Measurements from ENCODE around the gene SLC35E3. TPM values are rescaled to one million over a fixed set of nuclear protein-coding genes. Genes with fewer than 3 reads are reported as not detected.

The SLC35E3 gene
- total RNA-seq, 4 donors from 2014 or later: 1.7 to 4.9 (median 3.1) TPM

GRCh38 chr12:68780731-68781130, 34.8 kb downstream of the SLC35E3 start:
- 90% methylated on average over 6 of the region's 6 CpGs for WGBS
- DNase-seq (ENCODE audit: extremely low spot score): no peak
- no peaks in the 10 kb centered on the region for H3K27me3 ChIP-seq
- intact Hi-C loops (cut with DNase I): no loop called here
- no peak overlapping the region for H3K4me3 ChIP-seq
- H3K9me3 ChIP-seq: no peaks in the 10 kb centered on the region
- no peaks in the 10 kb centered on the region for H3K4me1 ChIP-seq
- H3K27ac ChIP-seq (replicated peaks in 1 of 4): no peak overlapping the region
- H3K36me3 ChIP-seq: no peaks in the 10 kb centered on the region
- no peak for TF ChIP-seq POLR2AphosphoS5 (IDR thresholded peaks at IDR 0.05)
- no peak for TF ChIP-seq EP300 (IDR thresholded peaks at IDR 0.05)
- TF ChIP-seq POLR2A (IDR thresholded peaks at IDR 0.05; ENCODE audit: low read depth): no peak

DNA sequence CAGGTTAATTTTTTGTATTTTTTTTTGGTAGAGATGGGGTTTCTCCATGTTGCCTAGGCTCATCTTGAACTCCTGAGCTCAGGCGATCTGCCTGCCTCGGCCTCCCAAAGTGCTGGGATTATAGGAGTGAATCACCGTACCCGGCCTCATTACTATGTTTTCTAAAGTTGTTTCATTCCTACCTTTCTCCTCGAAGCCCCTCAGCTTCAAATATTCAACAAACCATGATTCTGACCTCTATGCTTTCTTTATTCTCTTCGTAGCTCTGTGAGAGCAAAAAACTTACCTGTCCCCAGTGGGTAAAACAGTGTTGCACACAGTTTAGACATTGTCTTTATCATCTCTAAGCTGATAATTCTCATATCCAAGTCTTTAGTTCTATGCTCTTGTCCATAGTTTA, 35.8 kb downstream of the SLC35E3 start:
- H3K9me3 ChIP-seq: no peaks in the 10 kb centered on the region
- no peaks in the 10 kb centered on the region for H3K27me3 ChIP-seq
- WGBS: 95% methylated on average over 6 of the region's 6 CpGs
- no peak for DNase-seq (ENCODE audit: extremely low spot score)
- no peaks in the 10 kb centered on the region for H3K36me3 ChIP-seq
- peaks cover 0 to 7% (median 3%) of the 10 kb centered on the region in 4 donors for H3K4me1 ChIP-seq
- intact Hi-C loops (cut with DNase I): no loop called here
- TF ChIP-seq EP300 (IDR thresholded peaks at IDR 0.05) (no peak), CTCF (IDR thresholded peaks at IDR 0.05) (no peak), POLR2AphosphoS5 (IDR thresholded peaks at IDR 0.05) (no peak), POLR2A (IDR thresholded peaks at IDR 0.05; ENCODE audit: low read depth) (no peak)
- H3K27ac ChIP-seq (replicated peaks in 1 of 4): no peak overlapping the region
- H3K4me3 ChIP-seq: no peak overlapping the region

- intact Hi-C loops (cut with DNase I): no loop called here
- Histone ChIP-seq H3K9me3 (no peaks in the 10 kb centered on the region), H3K36me3 (no peaks in the 10 kb centered on the region), H3K4me3 (no peak overlapping the region), H3K27ac (replicated peaks in 1 of 4) (no peak overlapping the region), H3K27me3 (no peaks in the 10 kb centered on the region), H3K4me1 (peaks cover 0 to 11% (median 8%) of the 10 kb centered on the region in 4 donors)
- WGBS: 77% methylated on average over 8 of the region's 8 CpGs
- TF ChIP-seq POLR2A (IDR thresholded peaks at IDR 0.05; ENCODE audit: low read depth) (no peak), CTCF (IDR thresholded peaks at IDR 0.05) (no peak), EP300 (IDR thresholded peaks at IDR 0.05) (no peak), POLR2AphosphoS5 (IDR thresholded peaks at IDR 0.05) (no peak)
- no peak for DNase-seq (ENCODE audit: extremely low spot score)
These were observed 38.0 kb downstream of the SLC35E3 start for GRCh38 chr12:68784015-68784414.

- TF ChIP-seq CTCF (IDR thresholded peaks at IDR 0.05): no peak
- TF ChIP-seq POLR2AphosphoS5 (IDR thresholded peaks at IDR 0.05): no peak
- TF ChIP-seq POLR2A (IDR thresholded peaks at IDR 0.05; ENCODE audit: low read depth): no peak
- TF ChIP-seq EP300 (IDR thresholded peaks at IDR 0.05): no peak
- 82% methylated on average over 2 of the region's 2 CpGs for WGBS
- Histone ChIP-seq H3K27ac (replicated peaks in 1 of 4) (peak overlapping the region in 2 of 4 donors; percentile 4 to 11), H3K4me3 (no peak overlapping the region), H3K27me3 (no peaks in the 10 kb centered on the region), H3K4me1 (peaks cover 0 to 11% (median 8%) of the 10 kb centered on the region in 4 donors), H3K36me3 (no peaks in the 10 kb centered on the region), H3K9me3 (no peaks in the 10 kb centered on the region)
- intact Hi-C loops (cut with DNase I): no loop called here
- no peak for DNase-seq (ENCODE audit: extremely low spot score)
These were observed 39.4 kb downstream of the SLC35E3 start for GRCh38 chr12:68785358-68785757.

GRCh38 chr12:68785823-68786222, 39.8 kb downstream of the SLC35E3 start:
- Histone ChIP-seq H3K9me3 (no peaks in the 10 kb centered on the region), H3K27ac (replicated peaks in 1 of 4) (no peak overlapping the region), H3K27me3 (no peaks in the 10 kb centered on the region), H3K36me3 (no peaks in the 10 kb centered on the region), H3K4me1 (peaks cover 0 to 11% (median 8%) of the 10 kb centered on the region in 4 donors), H3K4me3 (no peak overlapping the region)
- 92% methylated on average over 5 of the region's 5 CpGs for WGBS
- intact Hi-C loops (cut with DNase I): no loop called here
- no peak for DNase-seq (ENCODE audit: extremely low spot score)
- no peak for TF ChIP-seq POLR2A (IDR thresholded peaks at IDR 0.05; ENCODE audit: low read depth)
- TF ChIP-seq POLR2AphosphoS5 (IDR thresholded peaks at IDR 0.05): no peak
- no peak for TF ChIP-seq EP300 (IDR thresholded peaks at IDR 0.05)
- no peak for TF ChIP-seq CTCF (IDR thresholded peaks at IDR 0.05)

Measured in esophagus muscularis mucosa (tissue), 4 donors.